Astrocyte of the spinal cord (primary cell): ENCODE results near the gene RPAP2.

Source experiments
- DNase-seq: peaks from one replicate; pipeline ENCODE4 v3.0.0; 2011; ENCODE audit warnings: low read depth, low spot score
- H3K4me3 ChIP-seq: 2 replicates; pipeline ENCODE4 v1.5.1; 2011; ENCODE audit warnings: low read depth, mild to moderate bottlenecking, low read length, moderate library complexity
- CTCF ChIP-seq: IDR thresholded peaks from 2 replicates; pipeline ENCODE4 v1.5.1; 2012; ENCODE audit warnings: low read depth, mild to moderate bottlenecking, low read length, inconsistent platforms
- in situ Hi-C: cut with HindIII; loops from 2 replicates; pipeline ENCODE4 v1.10.0; 2017; ENCODE audit warnings: low sequenced_read_pairs

Gene RPAP2

DNA sequence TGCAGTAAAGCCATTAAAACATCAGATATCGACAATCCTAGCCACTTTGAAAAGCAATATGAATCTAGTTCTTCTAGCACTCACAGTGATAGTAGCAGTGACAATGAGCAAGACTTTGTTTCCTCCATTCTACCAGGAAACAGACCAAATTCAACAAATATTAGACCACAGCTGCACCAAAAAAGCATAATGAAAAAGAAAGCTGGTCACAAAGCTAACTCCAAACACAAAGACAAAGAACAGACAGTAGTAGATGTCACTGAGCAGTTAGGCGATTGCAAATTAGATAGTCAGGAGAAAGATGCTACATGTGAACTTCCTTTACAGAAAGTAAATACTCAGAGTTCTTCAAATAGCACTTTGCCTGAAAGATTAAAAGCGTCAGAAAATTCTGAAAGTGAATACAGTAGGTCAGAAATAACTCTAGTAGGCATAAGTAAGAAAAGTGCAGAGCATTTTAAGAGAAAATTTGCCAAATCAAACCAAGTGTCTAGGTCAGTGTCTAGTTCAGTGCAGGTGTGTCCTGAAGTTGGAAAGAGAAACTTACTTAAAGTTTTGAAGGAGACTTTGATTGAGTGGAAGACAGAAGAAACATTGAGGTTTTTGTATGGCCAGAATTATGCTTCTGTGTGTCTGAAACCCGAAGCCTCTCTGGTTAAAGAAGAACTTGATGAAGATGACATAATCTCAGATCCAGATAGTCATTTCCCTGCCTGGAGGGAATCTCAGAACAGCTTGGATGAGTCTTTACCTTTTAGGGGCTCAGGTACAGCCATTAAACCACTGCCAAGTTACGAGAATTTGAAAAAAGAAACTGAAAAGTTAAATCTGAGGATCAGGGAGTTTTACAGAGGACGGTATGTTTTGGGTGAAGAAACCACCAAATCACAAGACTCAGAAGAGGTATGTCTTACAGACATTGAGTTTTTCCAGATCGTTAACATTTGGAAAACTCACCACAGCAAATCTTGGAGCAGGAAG, 24.9 kb downstream of the RPAP2 start:
- in situ Hi-C loops, result no loop called here

GRCh38 chr1:92324784-92325183, 25.9 kb downstream of the RPAP2 start:
- in situ Hi-C loops, result no loop called here
- no peak overlapping the region for H3K4me3 ChIP-seq
- no peak for DNase-seq
- no peak for TF ChIP-seq CTCF

More for the DNA sequence above, 24.9 kb downstream of the RPAP2 start:
- TF ChIP-seq CTCF, result no peak
- no peak for DNase-seq
- no peak overlapping the region for H3K4me3 ChIP-seq

DNA sequence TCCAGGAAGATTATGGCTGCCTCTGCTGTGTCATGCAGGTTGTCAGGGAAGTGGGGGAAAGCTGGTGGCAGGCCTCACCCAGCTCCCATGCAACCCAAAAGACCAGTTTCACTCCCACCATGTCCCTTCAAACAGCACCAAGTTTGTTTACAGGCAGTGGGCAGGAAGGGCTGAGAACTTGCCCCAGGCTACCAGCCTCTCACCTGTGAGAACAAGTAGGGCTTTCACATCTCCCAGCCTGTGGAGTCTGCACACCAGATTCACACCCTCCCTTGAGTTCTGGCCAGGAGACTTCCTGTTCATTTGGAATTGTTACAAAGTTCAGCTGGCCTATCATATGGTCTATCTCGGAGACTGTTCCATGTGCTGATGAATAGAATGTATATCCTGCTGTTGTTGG, 27.8 kb downstream of the RPAP2 start:
- TF ChIP-seq CTCF, result no peak
- DNase-seq, result no peak
- in situ Hi-C loops, result no loop called here

DNA sequence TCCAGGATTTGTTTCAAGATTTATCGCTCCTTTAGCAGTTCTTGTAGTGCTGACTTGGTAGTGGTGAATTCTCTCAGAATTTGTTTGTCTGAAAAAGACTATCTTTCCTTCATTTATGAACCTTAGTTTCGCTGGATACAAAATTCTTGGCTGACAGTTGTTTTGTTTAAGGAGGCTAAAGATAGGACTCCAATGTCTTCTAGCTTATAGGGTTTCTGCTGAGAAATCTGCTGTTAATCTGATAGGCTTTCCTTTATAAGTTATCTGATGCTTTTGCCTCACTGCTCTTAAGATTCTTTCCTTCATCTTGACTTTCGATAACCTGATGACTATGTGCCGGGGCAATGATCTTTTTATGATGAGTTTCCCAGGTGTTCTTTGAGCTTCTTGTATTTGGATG, 28.9 kb downstream of the RPAP2 start:
- in situ Hi-C loops, result no loop called here
- no peak for DNase-seq
- no peak for TF ChIP-seq CTCF
- H3K4me3 ChIP-seq, result no peak overlapping the region

More for the DNA sequence above, 27.8 kb downstream of the RPAP2 start:
- no peak overlapping the region for H3K4me3 ChIP-seq

GRCh38 chr1:92329347-92330129, 30.7 kb downstream of the RPAP2 start:
- TF ChIP-seq CTCF, result no peak
- DNase-seq, result peak; percentile 84
- in situ Hi-C loops, result no loop called here
- H3K4me3 ChIP-seq, result no peak overlapping the region

GRCh38 chr1:92333668-92334067, 34.8 kb downstream of the RPAP2 start:
- in situ Hi-C loops, result no loop called here
- no peak for DNase-seq
- no peak for TF ChIP-seq CTCF
- H3K4me3 ChIP-seq, result no peak overlapping the region
